Activated CD4-positive, CD25-positive, alpha-beta regulatory T cell treated with anti-CD3 and anti-CD28 coated beads, Interleukin-2, amount 50 U/mL, for 16 hours (primary cell): ENCODE results near the gene PPP1R16B.
"Not testable (repeated sequence)": the region's sequence is repeated elsewhere in the genome, so short reads cannot be mapped to it uniquely, and the experiment has no call there.

Experiments used
- DNase-seq: peaks from one replicate; pipeline ENCODE4 v3.0.0-alpha.2; 2020; ENCODE audit warnings: low read depth, low spot score

The PPP1R16B gene

GRCh38 chr20:38844963-38845362, 39.5 kb downstream of the PPP1R16B start:
- DNase-seq: no peak

- no peak for DNase-seq
Measured at GRCh38 chr20:38847840-38848239, 42.3 kb downstream of the PPP1R16B start.

GRCh38 chr20:38853759-38854158, 48.3 kb downstream of the PPP1R16B start:
- DNase-seq: no peak

- DNase-seq: no peak
Measured at GRCh38 chr20:38854654-38855066, 49.2 kb downstream of the PPP1R16B start.

GRCh38 chr20:38855356-38855755, 49.9 kb downstream of the PPP1R16B start:
- DNase-seq: no peak

- DNase-seq: no peak
Measured at GRCh38 chr20:38856570-38856969, 51.1 kb downstream of the PPP1R16B start.

- no peak for DNase-seq
Measured at GRCh38 chr20:38857703-38858102, 52.2 kb downstream of the PPP1R16B start.

GRCh38 chr20:38859070-38859690, 53.7 kb downstream of the PPP1R16B start:
- no peak for DNase-seq

- DNase-seq: not testable (repeated sequence)
Measured at GRCh38 chr20:38859857-38860256, 54.4 kb downstream of the PPP1R16B start.

GRCh38 chr20:38861071-38861401, 55.5 kb downstream of the PPP1R16B start:
- DNase-seq: no peak

GRCh38 chr20:38862226-38862625, 56.7 kb downstream of the PPP1R16B start:
- DNase-seq: no peak

- DNase-seq: peak; percentile 14
Measured at GRCh38 chr20:38863024-38863851, 57.7 kb downstream of the PPP1R16B start.

GRCh38 chr20:38864662-38865061, 59.2 kb downstream of the PPP1R16B start:
- no peak for DNase-seq

- DNase-seq: no peak
Measured at GRCh38 chr20:38866265-38867061, 61.0 kb downstream of the PPP1R16B start.

- no peak for DNase-seq
Measured at GRCh38 chr20:38867062-38867359, 61.5 kb downstream of the PPP1R16B start.

- DNase-seq: no peak
Measured at GRCh38 chr20:38870733-38871559, 65.4 kb downstream of the PPP1R16B start.

- DNase-seq: no peak
Measured at GRCh38 chr20:38871560-38871953, 66.1 kb downstream of the PPP1R16B start.

- DNase-seq: no peak
Measured at GRCh38 chr20:38872036-38872435, 66.5 kb downstream of the PPP1R16B start.

- DNase-seq: no peak
Measured at GRCh38 chr20:38872491-38873049, 67.1 kb downstream of the PPP1R16B start.

- DNase-seq: peak; percentile 67
Measured at GRCh38 chr20:38873050-38873581, 67.6 kb downstream of the PPP1R16B start.
